Mucosa of rectum (tissue), 2 donors: ENCODE data around the gene LACTB.

Source experiments
- H3K27ac ChIP-seq, 2 donors: one replicate each; pipeline ENCODE4 v1.7.0; 2013; ENCODE audit warnings: inconsistent platforms in 2 of 2, low read depth in 2 of 2, low read length in 2 of 2
- H3K27me3 ChIP-seq, 2 donors: one replicate each; pipeline ENCODE4 v1.7.0; 2013; ENCODE audit warnings: low read length in 2 of 2; ENCODE audit not compliant: control insufficient read depth in 2 of 2, insufficient read depth in 2 of 2
- H3K36me3 ChIP-seq, 2 donors: one replicate each; pipeline ENCODE4 v1.7.0; 2013; ENCODE audit warnings: low read length in 2 of 2; ENCODE audit not compliant: control insufficient read depth in 2 of 2, insufficient read depth in 2 of 2
- H3K4me1 ChIP-seq, 2 donors: one replicate each; pipeline ENCODE4 v1.7.0; 2013; ENCODE audit warnings: low read length in 2 of 2, mild to moderate bottlenecking in 1 of 2; ENCODE audit not compliant: control insufficient read depth in 2 of 2, insufficient read depth in 2 of 2
- H3K4me3 ChIP-seq, 2 donors: one replicate each; pipeline ENCODE4 v1.7.0; 2013; ENCODE audit warnings: low read length in 2 of 2
- H3K9ac ChIP-seq, 2 donors: one replicate each; pipeline ENCODE4 v1.7.0; 2013; ENCODE audit warnings: low read length in 2 of 2, low read depth in 1 of 2, mild to moderate bottlenecking in 1 of 2
- H3K9me3 ChIP-seq, 2 donors: one replicate each; pipeline ENCODE4 v1.7.0; 2013; ENCODE audit warnings: low read length in 2 of 2; ENCODE audit not compliant: control insufficient read depth in 2 of 2
- donor health status: healthy.
- donor health status: Normal muscosa, but diverticular disease.

Gene LACTB

DNA sequence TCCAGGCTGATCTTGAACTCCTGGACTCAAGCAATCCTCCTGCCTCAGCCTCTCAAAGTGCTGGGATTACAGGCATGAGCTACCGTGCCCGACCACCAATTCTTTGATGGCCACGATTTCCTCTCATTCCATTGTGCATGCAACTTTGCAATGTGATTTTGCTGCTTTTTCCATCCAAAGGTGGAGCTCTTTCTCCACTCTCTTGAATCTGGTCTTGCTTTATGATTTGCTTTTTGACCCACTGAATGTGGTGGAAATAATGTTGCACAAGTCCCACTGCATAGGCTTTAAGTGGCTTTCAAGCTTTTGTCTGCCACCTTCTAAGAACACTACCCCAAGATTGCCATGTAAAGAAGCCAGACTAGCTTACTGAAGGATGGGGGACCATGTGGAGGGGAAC, 25.0 kb downstream of the LACTB start:
- no peak overlapping the region for H3K27ac ChIP-seq
- H3K27me3 ChIP-seq = no peaks in the 10 kb centered on the region
- no peak overlapping the region for H3K9ac ChIP-seq
- H3K4me1 ChIP-seq = no peaks in the 10 kb centered on the region
- H3K36me3 ChIP-seq = peaks cover 8 to 18% of the 10 kb centered on the region in 2 donors
- H3K9me3 ChIP-seq = no peaks in the 10 kb centered on the region
- no peak overlapping the region for H3K4me3 ChIP-seq

DNA sequence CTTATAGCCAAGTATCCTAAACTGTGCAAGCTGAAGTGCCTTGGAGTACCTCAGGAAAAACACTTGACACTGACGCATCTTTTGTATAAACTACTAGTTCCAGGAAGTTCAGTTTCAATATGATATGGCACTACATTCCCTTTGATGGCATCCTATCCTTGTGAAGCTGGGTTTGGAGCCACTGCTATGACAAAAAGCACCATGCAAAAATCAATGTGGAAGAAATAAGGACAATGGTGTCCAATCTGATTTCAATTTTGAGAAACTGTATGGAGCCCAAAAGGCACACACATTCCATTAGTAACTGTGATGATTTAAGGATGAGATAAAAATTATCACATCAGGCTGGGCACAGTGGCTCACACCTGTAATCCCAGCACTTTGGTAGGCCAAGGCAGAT, 30.0 kb downstream of the LACTB start:
- no peak overlapping the region for H3K9ac ChIP-seq
- peaks cover 20 to 34% of the 10 kb centered on the region in 2 donors for H3K36me3 ChIP-seq
- H3K27ac ChIP-seq = no peak overlapping the region
- H3K4me1 ChIP-seq = peaks cover 0 to 6% of the 10 kb centered on the region in 2 donors
- no peak overlapping the region for H3K4me3 ChIP-seq
- no peaks in the 10 kb centered on the region for H3K9me3 ChIP-seq
- no peaks in the 10 kb centered on the region for H3K27me3 ChIP-seq

GRCh38 chr15:63155486-63155885, 33.8 kb downstream of the LACTB start:
- Histone ChIP-seq H3K9me3 (no peaks in the 10 kb centered on the region), H3K9ac (no peak overlapping the region), H3K4me1 (peaks cover 2 to 6% of the 10 kb centered on the region in 2 donors), H3K36me3 (peaks cover 18 to 22% of the 10 kb centered on the region in 2 donors), H3K4me3 (peak overlapping the region; percentile 92 to 97), H3K27me3 (no peaks in the 10 kb centered on the region), H3K27ac (no peak overlapping the region)

GRCh38 chr15:63156086-63156710, 34.5 kb downstream of the LACTB start:
- Histone ChIP-seq H3K9me3 (no peaks in the 10 kb centered on the region), H3K36me3 (peaks cover 18 to 22% of the 10 kb centered on the region in 2 donors), H3K27me3 (no peaks in the 10 kb centered on the region), H3K4me1 (peaks cover 2 to 6% of the 10 kb centered on the region in 2 donors), H3K4me3 (peak overlapping the region; percentile 92 to 97), H3K27ac (peak overlapping the region; percentile 95), H3K9ac (peak overlapping the region; percentile 89 to 97)

GRCh38 chr15:63156755-63157117, 35.1 kb downstream of the LACTB start:
- H3K9ac ChIP-seq = peak overlapping the region; percentile 89 to 97
- H3K36me3 ChIP-seq = peaks cover 18% of the 10 kb centered on the region in 2 donors
- peak overlapping the region; percentile 95 for H3K27ac ChIP-seq
- no peaks in the 10 kb centered on the region for H3K9me3 ChIP-seq
- H3K4me1 ChIP-seq = peaks cover 2 to 6% of the 10 kb centered on the region in 2 donors
- no peaks in the 10 kb centered on the region for H3K27me3 ChIP-seq
- H3K4me3 ChIP-seq = peak overlapping the region; percentile 92 to 97

- Histone ChIP-seq H3K4me1 (peaks cover 2 to 6% of the 10 kb centered on the region in 2 donors), H3K36me3 (peaks cover 14 to 18% of the 10 kb centered on the region in 2 donors), H3K9me3 (no peaks in the 10 kb centered on the region), H3K4me3 (peak within 1 kb of the TSS; percentile 92 to 97), H3K27ac (peak within 1 kb of the TSS; percentile 95), H3K9ac (peak within 1 kb of the TSS; percentile 89 to 97), H3K27me3 (no peaks in the 10 kb centered on the region)
Observed at GRCh38 chr15:63157118-63157843, 35.6 kb downstream of the LACTB start, which contains the start of gene RPS27L. Gene RPS27L (minus strand): TSS chr15:63157477. CDS start chr15:63157405, 72 bp downstream.

DNA sequence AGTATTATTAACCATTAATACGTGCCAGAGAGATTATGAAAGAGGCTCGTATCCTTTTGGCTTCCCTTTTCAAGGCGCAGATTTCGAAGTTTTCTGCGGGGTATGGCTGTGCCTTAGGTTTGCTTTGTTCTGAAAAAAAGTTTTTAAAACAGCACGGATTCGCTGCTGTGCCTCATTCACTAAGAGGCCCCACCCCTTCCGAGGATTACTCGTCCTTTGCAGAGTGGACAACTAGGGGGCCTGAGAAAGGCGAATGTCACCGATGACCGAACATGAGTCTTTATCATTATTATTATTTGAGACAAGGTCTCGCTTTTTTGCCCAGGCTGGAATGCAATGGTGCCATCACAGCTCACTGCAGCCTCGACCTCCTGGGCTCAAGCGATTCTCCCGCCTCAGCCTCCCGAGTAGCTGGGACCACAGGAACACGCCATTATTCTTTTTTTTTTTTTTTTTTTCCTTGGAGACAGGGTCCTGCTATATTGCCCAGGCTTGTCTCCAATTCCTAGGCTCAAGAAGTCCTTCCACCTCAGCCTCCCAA, 36.3 kb downstream of the LACTB start:
- Histone ChIP-seq H3K9ac (peak overlapping the region; percentile 89 to 97), H3K9me3 (no peaks in the 10 kb centered on the region), H3K36me3 (peaks cover 10 to 14% of the 10 kb centered on the region in 2 donors), H3K4me1 (peaks cover 2 to 6% of the 10 kb centered on the region in 2 donors), H3K4me3 (peak overlapping the region; percentile 92 to 97), H3K27me3 (no peaks in the 10 kb centered on the region), H3K27ac (peak overlapping the region; percentile 95)

GRCh38 chr15:63160638-63161037, 39.0 kb downstream of the LACTB start:
- peaks cover 2 to 4% of the 10 kb centered on the region in 2 donors for H3K4me1 ChIP-seq
- no peak overlapping the region for H3K4me3 ChIP-seq
- H3K36me3 ChIP-seq = peaks cover 0 to under 1% of the 10 kb centered on the region in 2 donors
- no peaks in the 10 kb centered on the region for H3K9me3 ChIP-seq
- H3K27ac ChIP-seq = no peak overlapping the region
- no peak overlapping the region for H3K9ac ChIP-seq
- no peaks in the 10 kb centered on the region for H3K27me3 ChIP-seq

GRCh38 chr15:63163217-63163616, 41.6 kb downstream of the LACTB start:
- Histone ChIP-seq H3K9ac (no peak overlapping the region), H3K9me3 (no peaks in the 10 kb centered on the region), H3K27me3 (no peaks in the 10 kb centered on the region), H3K36me3 (no peaks in the 10 kb centered on the region), H3K4me3 (no peak overlapping the region), H3K4me1 (no peaks in the 10 kb centered on the region), H3K27ac (no peak overlapping the region)

DNA sequence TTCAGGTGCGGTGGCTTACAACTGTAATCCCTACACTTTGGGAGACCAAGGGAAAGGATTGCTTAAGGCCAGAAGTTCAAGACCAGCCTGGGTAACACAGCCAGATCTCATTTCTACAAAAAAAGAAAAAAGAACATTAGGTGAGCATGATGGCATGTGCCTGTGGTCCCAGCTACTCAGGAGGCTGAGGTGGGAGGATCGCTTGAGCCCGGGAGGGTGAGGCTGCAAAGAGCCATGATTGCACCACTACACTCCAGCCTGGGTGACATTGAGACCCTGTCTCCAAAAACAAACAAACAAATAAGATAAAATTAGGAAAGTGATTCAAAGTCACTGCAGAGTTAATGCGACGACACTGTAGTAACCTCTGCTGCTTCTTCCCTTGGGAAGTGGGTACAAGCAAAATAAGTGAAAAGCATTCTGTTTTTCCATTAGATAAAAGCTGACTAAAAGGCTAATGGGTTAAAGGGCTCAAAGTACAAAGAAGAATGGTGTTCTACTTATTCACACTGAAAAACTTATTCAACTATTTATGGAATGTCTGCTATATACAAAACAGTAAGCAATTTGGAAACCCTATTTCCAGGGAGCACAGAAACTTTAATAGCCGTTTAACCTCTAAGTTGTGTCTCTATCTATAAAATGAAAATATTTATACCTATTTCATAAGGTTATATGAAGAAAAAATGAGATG, 43.7 kb downstream of the LACTB start:
- Histone ChIP-seq H3K27me3 (no peaks in the 10 kb centered on the region), H3K4me3 (no peak overlapping the region), H3K9me3 (no peaks in the 10 kb centered on the region), H3K9ac (no peak overlapping the region), H3K4me1 (no peaks in the 10 kb centered on the region), H3K27ac (no peak overlapping the region), H3K36me3 (no peaks in the 10 kb centered on the region)
